HG03066 (cell line): Measurements from ENCODE around the gene ZNF580.

Experiments
- ATAC-seq: cut with Tn5 transposase; IDR thresholded peaks from one replicate; pipeline ENCODE4 v1.9.1; 2021; ENCODE audit warnings: low read depth; ENCODE audit not compliant: unreplicated experiment

The ZNF580 gene

GRCh38 chr19:55644191-55644833 lies 3.5 kb downstream of the ZNF580 start:
- no peak for ATAC-seq

DNA sequence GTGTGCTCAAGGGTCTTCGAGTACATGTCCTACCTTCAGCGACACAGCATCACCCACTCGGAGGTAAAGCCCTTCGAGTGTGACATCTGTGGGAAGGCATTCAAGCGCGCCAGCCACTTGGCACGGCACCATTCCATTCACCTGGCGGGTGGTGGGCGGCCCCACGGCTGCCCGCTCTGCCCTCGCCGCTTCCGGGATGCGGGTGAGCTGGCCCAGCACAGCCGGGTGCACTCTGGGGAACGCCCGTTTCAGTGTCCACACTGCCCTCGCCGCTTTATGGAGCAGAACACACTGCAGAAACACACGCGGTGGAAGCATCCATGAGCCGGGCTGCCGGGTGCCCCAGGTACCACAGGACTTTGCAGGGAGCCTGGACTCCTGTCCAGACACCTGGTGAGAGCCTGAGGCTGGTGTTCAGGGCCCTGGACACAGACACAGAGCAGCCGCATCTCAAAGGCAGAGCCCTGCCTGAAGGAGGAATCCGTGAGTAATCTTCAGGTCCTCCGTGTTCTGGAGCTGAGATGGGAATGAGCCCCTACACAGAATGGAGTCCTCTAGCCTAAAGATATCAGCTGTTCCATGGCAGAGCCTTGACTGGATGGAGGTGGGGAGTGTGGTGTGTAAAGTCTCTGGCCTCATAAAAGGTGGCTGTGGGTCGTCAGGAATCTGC lies 4.2 kb downstream of the ZNF580 start:
- ATAC-seq: no peak

DNA sequence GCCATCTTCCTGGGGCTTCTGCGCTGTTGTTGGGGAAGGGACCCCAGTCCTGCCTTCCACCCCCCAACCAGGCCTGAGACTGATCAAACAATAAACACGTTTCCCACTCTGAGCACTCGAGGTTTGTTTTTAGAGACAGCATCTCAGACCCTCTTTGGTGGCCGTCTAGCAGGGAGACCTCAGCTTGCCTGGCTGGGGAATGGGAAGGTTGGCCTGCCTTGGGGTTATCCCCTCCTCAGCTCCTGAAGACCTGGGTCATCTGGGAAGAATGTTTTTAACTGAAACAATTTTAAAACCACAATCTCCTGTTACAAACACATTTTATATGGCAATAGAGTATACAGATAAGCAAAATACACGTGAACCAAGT lies 4.7 kb downstream of the ZNF580 start:
- ATAC-seq: no peak

DNA sequence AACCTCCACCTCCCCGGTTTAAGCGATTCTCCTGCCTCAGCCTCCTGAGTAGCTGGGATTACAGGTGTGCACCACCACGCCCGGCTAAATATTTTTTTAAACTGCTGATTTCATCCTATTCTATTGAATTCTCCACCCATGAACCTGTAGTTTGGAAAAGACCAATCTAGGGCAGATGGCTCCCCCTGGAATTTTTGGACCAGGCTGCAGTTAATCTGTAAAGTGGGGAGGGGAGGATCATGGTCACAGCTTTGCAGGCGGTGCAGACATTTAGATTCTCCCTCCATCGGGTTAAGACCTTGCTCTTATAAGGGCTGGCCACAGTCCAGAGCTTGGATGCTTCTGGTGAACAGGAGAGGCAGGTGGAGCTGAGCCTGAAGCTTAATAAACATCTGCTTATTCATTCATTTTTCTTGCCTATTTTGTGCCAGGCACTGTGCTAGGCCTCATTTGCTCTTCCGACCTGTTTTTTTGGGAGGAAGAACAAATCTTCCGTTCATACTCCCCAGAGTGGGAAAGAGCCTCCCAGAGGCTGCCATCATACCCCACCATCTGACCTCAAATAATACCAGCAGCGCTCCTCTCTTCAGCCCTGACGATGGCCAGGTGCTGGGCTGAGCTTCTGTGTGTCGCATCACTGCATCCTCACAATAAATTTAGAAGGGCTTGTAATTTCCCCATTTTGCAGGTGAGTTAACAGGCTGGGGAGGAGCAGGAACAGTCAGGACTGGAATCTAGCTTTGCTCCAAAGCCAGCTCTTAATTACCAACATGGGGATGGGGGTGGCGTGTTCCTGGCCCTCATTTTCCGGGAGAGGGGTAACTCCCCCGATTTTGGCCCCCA lies 6.3 kb downstream of the ZNF580 start:
- ATAC-seq: no peak

DNA sequence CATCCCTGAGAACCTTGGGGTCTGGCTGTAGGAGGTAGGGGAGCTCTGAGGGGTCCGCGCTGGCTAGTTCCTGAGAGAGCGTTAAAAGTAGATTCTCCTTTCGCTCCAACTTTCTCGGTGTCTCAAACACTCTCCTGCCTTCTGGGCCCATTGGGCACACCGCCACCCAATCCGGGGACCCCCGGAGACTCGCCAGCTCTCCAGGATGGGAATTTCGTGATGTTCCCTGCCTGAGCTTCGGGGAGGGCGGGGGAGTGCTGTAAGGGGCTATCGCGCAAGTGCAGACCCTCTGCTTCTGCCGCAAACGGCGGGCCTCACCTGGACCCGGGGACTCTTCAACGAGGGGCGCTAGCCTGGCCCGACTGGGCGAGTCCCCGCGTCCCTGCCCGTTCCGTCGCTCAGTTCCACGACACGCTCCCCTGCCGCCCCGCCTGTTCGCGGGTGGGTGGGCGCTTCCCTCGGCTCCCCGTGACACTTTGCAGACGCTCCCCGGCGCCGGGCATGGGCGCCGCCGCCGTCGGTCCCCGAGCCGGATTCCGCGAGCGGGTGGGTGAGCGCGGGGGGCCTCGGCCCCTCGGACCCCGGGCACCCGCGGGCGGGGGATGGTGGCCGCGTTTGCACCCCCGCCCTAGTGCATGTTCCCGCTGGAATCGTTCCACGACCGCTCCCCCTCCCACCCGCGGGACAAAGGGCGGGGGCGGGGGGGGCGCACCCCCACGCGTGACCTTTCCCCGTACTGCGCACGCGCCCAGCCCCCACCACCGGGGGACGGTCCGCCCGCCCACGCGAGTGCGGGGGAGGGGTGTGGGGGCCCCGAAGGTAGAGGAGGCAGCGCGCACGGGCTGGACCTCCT lies 7.2 kb downstream of the ZNF580 start, which contains the start of gene CCDC106:
CCDC106 (plus strand) TSS at position 481 of the 853 bp plus-strand sequence. CDS start 835 bp downstream, outside the sequence.
- ATAC-seq: no peak

GRCh38 chr19:55648585-55649267 lies 7.9 kb downstream of the ZNF580 start:
- no peak for ATAC-seq

- no peak for ATAC-seq
Observed at GRCh38 chr19:55649268-55650125, 8.7 kb downstream of the ZNF580 start.

DNA sequence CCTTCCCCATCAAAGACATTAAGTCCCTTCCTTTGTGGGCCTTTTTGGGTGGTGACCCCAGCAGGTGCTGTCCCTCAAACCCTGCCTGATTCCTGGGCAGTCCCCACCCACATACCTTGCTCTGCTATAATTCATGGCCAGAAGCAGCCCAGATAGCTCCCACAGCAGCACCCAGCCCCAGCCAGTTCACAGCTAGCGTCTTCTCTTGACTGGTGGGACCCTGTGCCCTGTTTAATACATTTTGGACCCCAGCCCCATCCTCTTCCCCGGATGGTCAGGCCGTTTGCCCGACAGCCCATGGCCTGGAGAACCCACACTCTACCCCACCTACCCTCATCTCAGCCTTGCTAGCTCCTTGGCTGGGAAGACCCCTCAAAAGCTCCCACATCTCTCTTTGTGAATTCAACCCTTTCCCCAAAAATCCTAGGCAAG lies 9.3 kb downstream of the ZNF580 start:
- ATAC-seq: no peak

- no peak for ATAC-seq
Observed at GRCh38 chr19:55650602-55651230, 9.9 kb downstream of the ZNF580 start.

- ATAC-seq: no peak
Observed at GRCh38 chr19:55651236-55651635, 10.4 kb downstream of the ZNF580 start.

- ATAC-seq: no peak
Observed at GRCh38 chr19:55652311-55653128, 11.7 kb downstream of the ZNF580 start.

GRCh38 chr19:55653651-55654322 lies 13.0 kb downstream of the ZNF580 start:
- ATAC-seq: peak; percentile 38

DNA sequence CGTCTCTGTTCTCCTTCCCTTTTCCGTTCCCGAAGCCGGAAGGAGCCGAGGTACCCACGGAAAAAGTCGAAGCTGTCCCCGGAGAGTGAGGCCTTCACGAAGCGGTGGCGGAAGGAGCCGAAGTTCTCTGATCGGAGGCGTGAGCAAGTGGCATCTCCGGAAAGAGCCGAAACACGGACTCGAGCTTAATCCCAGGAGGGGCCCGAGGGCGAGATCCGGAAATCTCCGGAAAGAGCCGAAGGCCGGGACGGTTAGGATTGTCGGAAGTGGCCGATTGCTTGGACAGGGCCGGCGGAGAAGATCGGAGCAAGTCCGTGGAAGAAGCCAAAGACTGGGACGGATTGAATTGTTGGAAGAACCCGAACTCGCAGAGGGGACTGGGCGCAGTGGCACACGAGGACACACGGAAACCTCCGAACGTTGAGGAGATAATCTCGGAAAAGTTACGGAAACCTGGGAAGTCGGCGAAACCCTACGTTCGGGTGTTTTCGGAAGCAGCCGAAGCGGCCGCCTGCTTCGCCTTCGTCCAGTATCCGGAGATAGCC lies 13.6 kb downstream of the ZNF580 start:
- ATAC-seq: peak; percentile 51

DNA sequence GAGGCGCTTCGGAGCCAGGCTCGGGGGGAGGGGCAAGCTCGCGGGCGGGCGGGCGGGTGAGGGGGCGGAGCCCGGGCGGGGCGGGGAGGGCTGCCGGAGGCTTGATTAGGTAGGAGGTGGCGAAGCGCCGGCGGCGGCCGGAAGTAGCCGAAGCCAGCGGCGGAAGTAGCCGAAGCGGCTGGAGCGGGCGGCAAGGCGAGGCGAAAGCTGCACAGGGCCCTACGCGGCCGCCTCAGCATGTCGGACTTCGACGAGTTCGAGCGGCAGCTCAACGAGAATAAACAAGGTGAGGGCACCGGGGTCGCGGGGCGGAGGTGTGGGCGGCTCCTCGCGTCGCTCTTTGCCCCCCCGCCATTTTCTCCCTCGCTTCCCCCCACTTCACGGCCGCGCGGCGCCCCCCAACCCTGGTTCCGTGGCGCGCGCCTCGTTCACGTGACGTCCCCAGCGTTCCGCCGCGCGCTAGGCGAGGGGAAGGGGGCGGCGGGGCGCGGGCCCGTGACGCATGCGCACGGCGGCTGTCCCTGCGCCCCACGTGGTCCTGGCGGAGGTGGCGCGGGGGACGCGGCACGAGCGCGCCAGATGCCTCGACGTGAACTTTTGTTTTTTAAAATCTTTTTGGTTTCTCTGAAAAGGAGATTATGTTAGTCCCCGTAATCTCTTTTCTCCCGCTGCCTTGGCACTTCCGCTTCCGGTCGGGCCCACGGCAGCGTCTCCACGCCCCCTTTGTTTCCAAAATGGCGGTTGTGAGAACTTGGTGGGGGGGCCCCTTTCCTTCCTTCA lies 14.3 kb downstream of the ZNF580 start, which contains the start of gene U2AF2:
U2AF2 (plus strand) TSS at position 168 of the 780 bp plus-strand sequence; CDS start at position 238, 70 bp downstream.
- peak; percentile 35 for ATAC-seq

- no peak for ATAC-seq
Observed at GRCh38 chr19:55655648-55656040, 14.8 kb downstream of the ZNF580 start.

GRCh38 chr19:55656552-55656951 lies 15.8 kb downstream of the ZNF580 start:
- no peak for ATAC-seq
